Prostate gland (tissue), 2 donors: ENCODE data around the gene TNFAIP3.

Source experiments
- POLR2A ChIP-seq: fragments of 450-650 bp; IDR thresholded peaks from one replicate; pipeline ENCODE4 v1.6.1; 2016; ENCODE audit warnings: antibody characterized with exemption, mild to moderate bottlenecking
- POLR2AphosphoS5 ChIP-seq: sonication (generic); formaldehyde crosslinking; IDR thresholded peaks from one replicate; pipeline ENCODE4 v1.6.1; 2017; ENCODE audit warnings: antibody characterized with exemption
- TF ChIP-seq, protein P1 (sequence below), 4 experiments: fragments of 200-600 bp in 2 of 4; fragments of 450-650 bp in 2 of 4; sonication (generic) in 2 of 4; IDR thresholded peaks; 1 replicate in 3 of 4; 2 replicates in 1 of 4; pipeline ENCODE4 v1.5.1; 2016 to 2019; ENCODE audit warnings: antibody characterized with exemption in 4 of 4, mild to moderate bottlenecking in 2 of 4, moderate library complexity in 2 of 4

- TF ChIP-seq, protein P1, sequence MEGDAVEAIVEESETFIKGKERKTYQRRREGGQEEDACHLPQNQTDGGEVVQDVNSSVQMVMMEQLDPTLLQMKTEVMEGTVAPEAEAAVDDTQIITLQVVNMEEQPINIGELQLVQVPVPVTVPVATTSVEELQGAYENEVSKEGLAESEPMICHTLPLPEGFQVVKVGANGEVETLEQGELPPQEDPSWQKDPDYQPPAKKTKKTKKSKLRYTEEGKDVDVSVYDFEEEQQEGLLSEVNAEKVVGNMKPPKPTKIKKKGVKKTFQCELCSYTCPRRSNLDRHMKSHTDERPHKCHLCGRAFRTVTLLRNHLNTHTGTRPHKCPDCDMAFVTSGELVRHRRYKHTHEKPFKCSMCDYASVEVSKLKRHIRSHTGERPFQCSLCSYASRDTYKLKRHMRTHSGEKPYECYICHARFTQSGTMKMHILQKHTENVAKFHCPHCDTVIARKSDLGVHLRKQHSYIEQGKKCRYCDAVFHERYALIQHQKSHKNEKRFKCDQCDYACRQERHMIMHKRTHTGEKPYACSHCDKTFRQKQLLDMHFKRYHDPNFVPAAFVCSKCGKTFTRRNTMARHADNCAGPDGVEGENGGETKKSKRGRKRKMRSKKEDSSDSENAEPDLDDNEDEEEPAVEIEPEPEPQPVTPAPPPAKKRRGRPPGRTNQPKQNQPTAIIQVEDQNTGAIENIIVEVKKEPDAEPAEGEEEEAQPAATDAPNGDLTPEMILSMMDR (IDR thresholded peaks at IDR 0.05), result no peak
- no peak for TF ChIP-seq POLR2A
- TF ChIP-seq POLR2AphosphoS5, result no peak
Observed at GRCh38 chr6:137832110-137832509, 34.9 kb upstream of the TNFAIP3 start.
